ENCODE data around the gene BCAS3.
"Not testable (repeated sequence)": the region's sequence is repeated elsewhere in the genome, so short reads cannot be mapped to it uniquely, and the experiment has no call there.

The BCAS3 gene

GRCh38 chr17:60752873-60753577 lies 75.4 kb downstream of the BCAS3 start:
- no peak for TF ChIP-seq CTCF (IDR thresholded peaks at IDR 0.05; ENCODE audit: low read depth, low read length, missing control alignments)
- Histone ChIP-seq H3K4me3 (ENCODE audit: low read depth, low read length) (no peak overlapping the region), H3K27me3 (replicated peaks) (no peaks in the 10 kb centered on the region), H3K27ac (no peak overlapping the region), H3K36me3 (replicated peaks) (no peaks in the 10 kb centered on the region)
- in situ Hi-C loops (cut with HindIII; ENCODE audit: low pct_ligation_motif_present, low sequenced_read_pairs), result no loop called here
- no peak for DNase-seq

GRCh38 chr17:60754057-60754604 lies 76.5 kb downstream of the BCAS3 start:
- DNase-seq, result no peak
- in situ Hi-C loops (cut with HindIII; ENCODE audit: low pct_ligation_motif_present, low sequenced_read_pairs), result no loop called here
- no peaks in the 10 kb centered on the region for H3K36me3 ChIP-seq (replicated peaks)
- no peak for TF ChIP-seq CTCF (IDR thresholded peaks at IDR 0.05; ENCODE audit: low read depth, low read length, missing control alignments)
- no peak overlapping the region for H3K27ac ChIP-seq
- H3K27me3 ChIP-seq (replicated peaks), result no peaks in the 10 kb centered on the region
- no peak overlapping the region for H3K4me3 ChIP-seq (ENCODE audit: low read depth, low read length)

- DNase-seq; in situ Hi-C loops (cut with HindIII; ENCODE audit: low pct_ligation_motif_present, low sequenced_read_pairs); H3K27ac ChIP-seq; H3K27me3 ChIP-seq (replicated peaks); H3K36me3 ChIP-seq (replicated peaks); H3K4me3 ChIP-seq (ENCODE audit: low read depth, low read length): not testable (repeated sequence)
These were observed 79.1 kb downstream of the BCAS3 start for GRCh38 chr17:60756798-60757197.

- in situ Hi-C loops (cut with HindIII; ENCODE audit: low pct_ligation_motif_present, low sequenced_read_pairs), result no loop called here
- DNase-seq, result no peak
- Histone ChIP-seq H3K36me3 (replicated peaks) (no peaks in the 10 kb centered on the region), H3K27me3 (replicated peaks) (no peaks in the 10 kb centered on the region), H3K4me3 (ENCODE audit: low read depth, low read length) (no peak overlapping the region), H3K27ac (no peak overlapping the region)
- TF ChIP-seq CTCF (IDR thresholded peaks at IDR 0.05; ENCODE audit: low read depth, low read length, missing control alignments), result no peak
These were observed 79.8 kb downstream of the BCAS3 start for GRCh38 chr17:60757437-60757836.

- Histone ChIP-seq H3K4me3 (ENCODE audit: low read depth, low read length) (no peak overlapping the region), H3K36me3 (replicated peaks) (no peaks in the 10 kb centered on the region), H3K27ac (no peak overlapping the region), H3K27me3 (replicated peaks) (no peaks in the 10 kb centered on the region)
- in situ Hi-C loops (cut with HindIII; ENCODE audit: low pct_ligation_motif_present, low sequenced_read_pairs), result no loop called here
- DNase-seq, result no peak
- no peak for TF ChIP-seq CTCF (IDR thresholded peaks at IDR 0.05; ENCODE audit: low read depth, low read length, missing control alignments)
These were observed 82.1 kb downstream of the BCAS3 start for GRCh38 chr17:60759756-60760155.

GRCh38 chr17:60761301-60761700 lies 83.7 kb downstream of the BCAS3 start:
- H3K4me3 ChIP-seq (ENCODE audit: low read depth, low read length); DNase-seq; H3K36me3 ChIP-seq (replicated peaks); H3K27me3 ChIP-seq (replicated peaks); in situ Hi-C loops (cut with HindIII; ENCODE audit: low pct_ligation_motif_present, low sequenced_read_pairs); H3K27ac ChIP-seq: not testable (repeated sequence)

GRCh38 chr17:60766778-60767190 lies 89.1 kb downstream of the BCAS3 start:
- TF ChIP-seq CTCF (IDR thresholded peaks at IDR 0.05; ENCODE audit: low read depth, low read length, missing control alignments), result no peak
- Histone ChIP-seq H3K36me3 (replicated peaks) (no peaks in the 10 kb centered on the region), H3K4me3 (ENCODE audit: low read depth, low read length) (no peak overlapping the region), H3K27me3 (replicated peaks) (no peaks in the 10 kb centered on the region), H3K27ac (no peak overlapping the region)
- no peak for DNase-seq
- in situ Hi-C loops (cut with HindIII; ENCODE audit: low pct_ligation_motif_present, low sequenced_read_pairs), result no loop called here

Data from brain microvascular endothelial cell (primary cell).